HCT116 (cell line): ENCODE data around the gene MYO16. TPM values are rescaled to one million over a fixed set of nuclear protein-coding genes. Genes with fewer than 3 reads are reported as not detected.

ENCODE experiments used
- ATAC-seq: fragments of 200-7000 bp; cut with Tn5 transposase; 2 replicates; pipeline ENCODE4 v1.9.1; 2020; ENCODE audit warnings: mild to moderate bottlenecking, moderate library complexity
- BruUV-seq: library from RNA; stranded (reverse); fragments of 400-500 nt; replicated peaks from 2 replicates; lab custom pipeline; 2021; lab: Mats Ljungman, UMichigan
- CTCF ChIA-PET: fragments of 300-600 bp; sonication (Branson Sonifier 250); formaldehyde crosslinking; loops from one replicate; lab custom pipeline; 2021; ENCODE audit warnings: antibody characterized with exemption; lab: Charles Lee
- POLR2A ChIA-PET: fragments of 300-600, 350-600 bp; sonication (Branson Sonifier 250); formaldehyde crosslinking; loops from one replicate; lab custom pipeline; 2021; ENCODE audit warnings: antibody characterized with exemption; lab: Charles Lee
- RAD21 ChIA-PET, 2 experiments: fragments of 300-600 bp; sonication (Branson Sonifier 250); formaldehyde crosslinking; loops; one replicate each; lab custom pipeline; 2023; ENCODE audit warnings: low total read pairs in 2 of 2; ENCODE audit not compliant: uncharacterized antibody in 2 of 2, unreplicated experiment in 2 of 2, low non-redundant PET in 1 of 2; lab: Charles Lee
- DNase-seq: peaks from one replicate; pipeline ENCODE4 v3.0.0-alpha.2; 2010; ENCODE audit warnings: low read depth, low spot score
- H2AFZ ChIP-seq: fragments of 200-600 bp; shearing (Covaris generic), sonication (generic); 2 replicates; pipeline ENCODE4 v1.6.1; 2017; ENCODE audit warnings: low read depth, mixed run types, mixed read lengths, antibody characterized with exemption, low read length; ENCODE audit not compliant: poor library complexity, severe bottlenecking
- H3K27ac ChIP-seq: 2 replicates; pipeline ENCODE4 v1.5.1; 2012; ENCODE audit warnings: low read depth, low read length
- H3K27me3 ChIP-seq: fragments of 200-600 bp; sonication (generic); 2 replicates; pipeline ENCODE4 v1.6.1; 2016; ENCODE audit warnings: mixed run types, low read length, mixed read lengths; ENCODE audit not compliant: insufficient read depth
- H3K36me3 ChIP-seq, 2 experiments: fragments of 200-500 bp in 1 of 2; fragments of 200-600 bp in 1 of 2; sonication (Bioruptor generic) in 1 of 2; sonication (generic) in 1 of 2; 2 replicates each; pipeline versions ENCODE4 v1.5.1 to v1.6.1; 2014 to 2016; ENCODE audit warnings: low read length in 2 of 2, inconsistent platforms in 1 of 2, mixed read lengths in 1 of 2, mixed run types in 1 of 2; ENCODE audit not compliant: insufficient read depth in 2 of 2, control insufficient read depth in 1 of 2
- H3K4me1 ChIP-seq, 2 experiments: fragments of 200-600 bp in 1 of 2; sonication (generic) in 1 of 2; 2 replicates each; pipeline versions ENCODE4 v1.5.1 to v1.6.1; 2012 to 2017; ENCODE audit warnings: low read length in 2 of 2, inconsistent platforms in 1 of 2, mild to moderate bottlenecking in 1 of 2, mixed read lengths in 1 of 2, mixed run types in 1 of 2, moderate library complexity in 1 of 2; ENCODE audit not compliant: insufficient read depth in 2 of 2, control insufficient read depth in 1 of 2
- H3K4me2 ChIP-seq: fragments of 200-600 bp; sonication (generic); 2 replicates; pipeline ENCODE4 v1.6.1; 2017; ENCODE audit warnings: mixed run types, low read length, mixed read lengths
- H3K4me3 ChIP-seq, 2 experiments: fragments of 200-600 bp in 1 of 2; sonication (generic) in 1 of 2; replicated peaks in 1 of 2; 2 replicates each; pipeline ENCODE4 v1.5.1; 2011 to 2016; ENCODE audit warnings: low read length in 2 of 2, control low read depth in 1 of 2, low read depth in 1 of 2, mild to moderate bottlenecking in 1 of 2, mixed read lengths in 1 of 2, mixed run types in 1 of 2
- H3K79me2 ChIP-seq: fragments of 200-600 bp; sonication (generic); 2 replicates; pipeline ENCODE4 v1.6.1; 2017; ENCODE audit warnings: mild to moderate bottlenecking, mixed run types, low read length, moderate library complexity, mixed read lengths; ENCODE audit not compliant: insufficient read depth
- H3K9ac ChIP-seq: fragments of 200-600 bp; sonication (generic); 2 replicates; pipeline ENCODE4 v1.6.1; 2016; ENCODE audit warnings: low read length, mixed read lengths
- H3K9me2 ChIP-seq: fragments of 200-600 bp; sonication (generic), shearing (Covaris generic); 2 replicates; pipeline ENCODE4 v1.6.1; 2017; ENCODE audit warnings: mixed run types, mild to moderate bottlenecking, moderate library complexity; ENCODE audit not compliant: insufficient read depth
- H3K9me3 ChIP-seq, 2 experiments: fragments of 200-500 bp in 1 of 2; fragments of 200-600 bp in 1 of 2; sonication (Bioruptor generic) in 1 of 2; sonication (generic) in 1 of 2; 2 replicates each; pipeline ENCODE4 v1.6.1; 2014 to 2017; ENCODE audit warnings: low read length in 2 of 2, mixed read lengths in 2 of 2, inconsistent platforms in 1 of 2, low read depth in 1 of 2, mild to moderate bottlenecking in 1 of 2, mixed run types in 1 of 2, moderate library complexity in 1 of 2; ENCODE audit not compliant: control insufficient read depth in 1 of 2, insufficient read depth in 1 of 2
- H4K20me1 ChIP-seq: fragments of 200-600 bp; sonication (generic), shearing (Covaris generic); 2 replicates; pipeline ENCODE4 v1.6.1; 2017; ENCODE audit warnings: mixed run types, mild to moderate bottlenecking, moderate library complexity; ENCODE audit not compliant: insufficient read depth
- CBX3 ChIP-seq: IDR thresholded peaks from 2 replicates; pipeline ENCODE4 v1.6.1; 2012; ENCODE audit warnings: low read depth
- ELF1 ChIP-seq: IDR thresholded peaks from 2 replicates; pipeline ENCODE4 v1.6.1; 2012; ENCODE audit warnings: low read depth, borderline replicate concordance
- EZH2 ChIP-seq: fragments of 200-600 bp; sonication (generic); IDR thresholded peaks from 2 replicates; pipeline ENCODE4 v1.6.1; 2017; ENCODE audit warnings: antibody characterized with exemption, mixed run types
- EZH2phosphoT487 ChIP-seq: fragments of 200-600 bp; IDR thresholded peaks from 2 replicates; pipeline ENCODE4 v1.6.1; 2018; ENCODE audit warnings: antibody characterized with exemption, borderline replicate concordance
- FOSL1 ChIP-seq: IDR thresholded peaks from 2 replicates; pipeline ENCODE4 v1.6.1; 2012; ENCODE audit warnings: low read depth
- POLR2AphosphoS5 ChIP-seq: IDR thresholded peaks from 2 replicates; pipeline ENCODE4 v1.6.1; 2011; ENCODE audit warnings: mild to moderate bottlenecking, low read depth, low read length, moderate library complexity
- REST ChIP-seq: IDR thresholded peaks from 2 replicates; pipeline ENCODE4 v1.6.1; 2012; ENCODE audit warnings: low read depth
- intact Hi-C: fragments of 100-400 bp; cut with micrococcal nuclease; formaldehyde crosslinking; loops from 2 replicates; pipeline ENCODE4 v1.10.0; 2022
- total RNA-seq: library from RNA; stranded (reverse); gene quantifications from one replicate; pipeline ENCODE4 v1.2.1, GENCODE V29; 2021; ENCODE audit not compliant: unreplicated experiment

The MYO16 gene
- total RNA-seq, 1 experiment from 2014 or later, result 0.07 TPM

DNA sequence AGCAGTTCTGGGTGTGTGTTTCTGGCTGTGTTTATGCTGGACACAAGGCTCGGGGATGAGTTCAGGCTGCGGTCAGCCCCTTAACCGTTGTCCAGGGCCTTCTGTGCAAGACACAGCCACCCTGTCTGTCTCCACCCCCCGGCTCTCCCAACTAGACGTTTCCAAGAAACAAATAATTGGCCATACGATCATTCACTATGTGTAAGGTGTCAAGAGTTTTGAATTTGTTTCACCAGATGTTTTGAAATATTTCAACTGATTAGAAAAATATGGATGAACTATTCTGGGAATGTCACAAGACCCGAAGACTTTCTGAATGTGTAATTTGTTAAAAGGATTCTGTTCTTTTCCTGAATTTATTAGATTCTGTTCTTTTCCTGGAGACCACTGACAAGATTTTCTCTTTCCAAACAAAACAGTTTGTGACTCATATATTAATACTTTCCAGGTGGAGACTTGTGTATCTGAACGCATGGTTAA is 318.2 kb downstream of the MYO16 start:
- ChIA-PET RAD21 (no interaction called here), POLR2A (no interaction called here), CTCF (no interaction called here)
- DNase-seq, result no peak
- Histone ChIP-seq H3K9me3 (no peaks in the 10 kb centered on the region), H3K36me3 (no peaks in the 10 kb centered on the region), H3K4me3 (no peak overlapping the region), H3K4me1 (peaks cover 0 to 14% of the 10 kb centered on the region in 2 experiments; a peak in 3 of 4 replicates), H3K27ac (no peak overlapping the region), H3K4me2 (no peak overlapping the region), H2AFZ (peak overlapping the region; percentile 26), H4K20me1 (no peaks in the 10 kb centered on the region), H3K9ac (no peak overlapping the region), H3K79me2 (no peaks in the 10 kb centered on the region), H3K27me3 (no peaks in the 10 kb centered on the region), H3K9me2 (no peaks in the 10 kb centered on the region)
- TF ChIP-seq POLR2AphosphoS5, result no peak
- TF ChIP-seq FOSL1, result no peak
- TF ChIP-seq EZH2, result no peak
- TF ChIP-seq CBX3, result no peak
- no peak for TF ChIP-seq EZH2phosphoT487
- TF ChIP-seq ELF1, result no peak
- TF ChIP-seq REST, result no peak
- no TSS peak for BruUV-seq
- intact Hi-C loops, result no loop called here
- no peak for ATAC-seq
